HuH-7 (cell line): ENCODE results near the gene CDC14A.
"Not testable (repeated sequence)": the region's sequence is repeated elsewhere in the genome, so short reads cannot be mapped to it uniquely, and the experiment has no call there.

Experiments
- DNase-seq: peaks from one replicate; pipeline ENCODE4 v3.0.0; 2011; ENCODE audit warnings: low spot score

Gene CDC14A

GRCh38 chr1:100404821-100405220 lies 52.5 kb downstream of the CDC14A start:
- DNase-seq, result no peak

- DNase-seq, result not testable (repeated sequence)
Measured at GRCh38 chr1:100405902-100406301, 53.6 kb downstream of the CDC14A start.

- not testable (repeated sequence) for DNase-seq
Measured at GRCh38 chr1:100407390-100407789, 55.1 kb downstream of the CDC14A start.

GRCh38 chr1:100411019-100411418 lies 58.7 kb downstream of the CDC14A start:
- no peak for DNase-seq

GRCh38 chr1:100411574-100411973 lies 59.3 kb downstream of the CDC14A start:
- DNase-seq, result no peak

- no peak for DNase-seq
Measured at GRCh38 chr1:100413035-100413434, 60.7 kb downstream of the CDC14A start.

- no peak for DNase-seq
Measured at GRCh38 chr1:100414693-100415497, 62.6 kb downstream of the CDC14A start.

GRCh38 chr1:100415498-100415778 lies 63.1 kb downstream of the CDC14A start:
- DNase-seq, result no peak

GRCh38 chr1:100419072-100419471 lies 66.8 kb downstream of the CDC14A start:
- no peak for DNase-seq

- no peak for DNase-seq
Measured at GRCh38 chr1:100422065-100422464, 69.8 kb downstream of the CDC14A start.

GRCh38 chr1:100423832-100424337 lies 71.6 kb downstream of the CDC14A start:
- no peak for DNase-seq

GRCh38 chr1:100428160-100428559 lies 75.9 kb downstream of the CDC14A start:
- DNase-seq, result no peak

GRCh38 chr1:100430325-100430756 lies 78.0 kb downstream of the CDC14A start:
- DNase-seq, result no peak

GRCh38 chr1:100431954-100432353 lies 79.6 kb downstream of the CDC14A start:
- no peak for DNase-seq

- no peak for DNase-seq
Measured at GRCh38 chr1:100433563-100433962, 81.3 kb downstream of the CDC14A start.

GRCh38 chr1:100434831-100435230 lies 82.5 kb downstream of the CDC14A start:
- DNase-seq, result no peak

GRCh38 chr1:100438375-100438774 lies 86.1 kb downstream of the CDC14A start:
- no peak for DNase-seq

GRCh38 chr1:100438789-100439188 lies 86.5 kb downstream of the CDC14A start:
- no peak for DNase-seq

- peak; percentile 8 for DNase-seq
Measured at GRCh38 chr1:100440075-100440809, 87.9 kb downstream of the CDC14A start.

GRCh38 chr1:100441146-100441545 lies 88.8 kb downstream of the CDC14A start:
- DNase-seq, result no peak

- no peak for DNase-seq
Measured at GRCh38 chr1:100441651-100442050, 89.3 kb downstream of the CDC14A start.

GRCh38 chr1:100443811-100444571 lies 91.7 kb downstream of the CDC14A start:
- no peak for DNase-seq

- DNase-seq, result no peak
Measured at GRCh38 chr1:100445565-100445964, 93.3 kb downstream of the CDC14A start.
